Cerebellar cortex (tissue), 1 donor: ENCODE measurements around the gene UQCC3.
"Not testable (repeated sequence)": the region's sequence is repeated elsewhere in the genome, so short reads cannot be mapped to it uniquely, and the experiment has no call there.

Source experiments
- DNase-seq: peaks from one replicate; pipeline ENCODE4 v3.0.0-alpha.2; 2015; ENCODE audit warnings: low spot score

UQCC3 gene

DNA sequence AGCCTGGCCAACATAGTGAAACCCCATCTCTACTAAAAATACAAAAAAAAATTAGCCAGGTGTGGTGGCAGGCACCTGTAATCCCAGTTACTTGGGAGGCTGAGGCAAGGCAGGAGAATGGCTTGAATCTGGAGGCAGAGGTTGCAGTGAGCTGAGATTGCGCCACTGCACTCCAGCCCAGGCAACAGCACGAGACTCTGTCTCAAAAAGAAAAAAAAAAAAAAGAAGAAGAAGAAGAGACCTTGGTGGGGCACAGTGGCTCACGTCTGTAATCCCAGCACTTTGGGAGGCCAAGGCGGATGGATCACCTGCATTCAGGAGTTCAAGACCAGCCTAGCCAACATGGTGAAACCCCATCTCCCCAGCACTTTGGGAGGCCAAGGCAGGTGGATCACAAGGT, 32.4 kb downstream of the UQCC3 start:
- not testable (repeated sequence) for DNase-seq

DNA sequence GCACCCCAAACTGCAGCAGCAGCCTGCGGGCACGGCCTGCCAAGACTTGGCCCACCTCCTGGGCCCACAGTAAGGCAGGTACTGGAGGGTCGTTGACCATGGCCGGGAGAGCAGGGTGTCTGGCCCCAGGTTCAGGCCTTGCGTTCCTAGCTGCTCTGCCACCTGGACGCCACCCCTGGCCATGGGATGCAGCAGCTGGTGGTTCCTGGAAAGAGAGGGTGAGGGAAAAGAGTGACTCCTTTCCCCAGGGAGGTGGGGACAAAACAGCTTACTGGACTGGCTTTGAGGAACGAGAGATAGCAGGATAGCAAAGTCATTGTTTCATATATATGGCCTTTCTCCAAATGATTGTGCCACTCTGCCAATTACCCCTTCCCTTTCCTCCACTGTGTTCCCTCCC, 33.9 kb downstream of the UQCC3 start:
- DNase-seq, result no peak

DNA sequence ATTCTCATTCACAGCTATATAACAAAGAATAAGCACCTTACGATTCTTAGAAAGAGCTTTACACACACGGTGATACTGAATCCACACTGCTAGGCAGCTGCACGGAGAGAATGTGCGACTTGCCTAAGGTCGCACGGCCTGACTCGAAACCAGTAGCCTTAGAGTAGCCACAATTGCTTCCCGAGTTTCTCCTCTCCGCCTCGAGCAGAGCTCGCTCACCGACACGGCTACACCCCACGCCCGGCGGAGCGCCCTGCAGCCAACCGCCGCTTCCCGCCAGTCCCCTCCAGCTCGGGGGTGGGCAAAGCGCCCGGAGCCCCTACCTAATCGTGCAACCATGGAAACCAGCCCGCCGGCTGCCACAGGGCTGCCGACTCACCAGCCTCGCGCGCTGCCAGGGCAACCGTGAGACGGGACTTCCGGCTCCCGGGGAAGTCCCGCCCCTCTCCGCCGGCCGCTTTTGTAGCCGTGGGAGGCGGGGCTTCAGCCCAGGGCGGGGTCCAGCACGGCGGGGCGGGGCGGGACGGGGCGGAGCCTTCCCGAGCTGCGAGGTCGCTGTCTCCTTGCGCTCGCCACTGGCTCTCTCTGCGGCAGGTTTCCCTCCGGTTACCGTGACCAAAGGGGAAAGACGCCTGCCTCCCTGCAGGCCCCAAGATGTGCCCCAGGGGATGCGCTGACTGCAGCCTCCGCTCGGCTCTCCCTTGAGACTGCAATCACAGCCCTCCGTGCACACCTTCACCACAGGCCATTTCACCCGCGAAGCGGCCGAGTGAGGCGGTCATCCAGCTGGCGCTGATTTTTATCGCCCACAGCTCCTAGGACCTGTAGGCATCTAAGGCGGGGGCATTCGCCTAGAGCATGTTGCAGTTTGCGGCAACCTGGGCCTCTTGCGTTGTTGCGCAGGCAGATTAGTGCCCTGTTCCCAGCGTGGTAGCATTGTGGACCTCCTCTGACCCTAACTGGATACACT, 34.7 kb downstream of the UQCC3 start:
- DNase-seq, result peak; percentile 92

DNA sequence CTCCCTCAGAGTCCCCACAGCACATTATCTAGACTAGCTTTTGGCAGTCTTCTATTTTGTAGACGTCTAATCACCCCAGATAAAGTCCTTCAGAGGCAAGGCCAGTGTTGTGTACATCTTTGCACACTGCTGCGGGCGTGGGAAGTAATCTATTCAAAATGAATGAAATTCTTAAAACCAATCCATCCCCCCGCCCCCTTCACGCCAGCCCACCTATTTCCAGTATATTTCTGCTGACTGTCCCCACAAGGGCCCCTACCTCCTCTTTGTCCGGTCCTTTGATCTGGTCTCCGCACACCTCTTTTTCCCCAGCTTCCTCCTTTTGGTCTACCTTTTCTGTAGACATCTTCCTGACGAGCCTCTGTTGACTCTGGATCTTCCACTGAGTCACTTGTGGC, 35.4 kb downstream of the UQCC3 start:
- DNase-seq, result no peak

DNA sequence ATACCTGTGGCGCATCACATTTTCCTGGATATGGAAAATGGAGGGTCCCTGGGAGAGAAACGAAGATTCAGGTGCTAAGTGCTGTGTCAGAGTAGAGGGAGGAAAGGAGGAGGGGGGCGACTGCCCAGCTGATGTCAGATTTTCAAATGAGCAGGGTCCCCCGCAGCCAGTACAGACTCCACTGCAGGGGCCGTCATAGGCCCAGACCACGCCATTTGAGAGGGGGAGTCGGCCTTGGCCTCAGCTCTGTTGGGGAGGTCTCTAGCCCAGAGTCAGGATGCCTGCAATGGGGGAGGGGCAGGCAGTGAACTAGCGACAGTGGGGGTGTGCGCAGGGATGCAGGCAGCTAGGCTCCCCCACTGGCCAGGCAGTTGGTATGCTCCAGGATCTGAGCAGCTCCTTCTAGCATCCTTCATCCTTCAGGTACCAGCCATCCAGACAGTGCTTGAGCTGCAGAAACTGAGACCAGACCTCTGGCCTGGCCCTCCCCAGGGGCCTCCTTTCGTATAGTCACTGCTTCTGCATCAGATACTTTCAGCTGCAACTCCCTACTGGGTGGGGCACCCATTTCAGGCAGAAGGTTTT, 35.9 kb downstream of the UQCC3 start, which contains the start of the genes BSCL2 and GNG3:
Gene BSCL2, minus strand, starts transcription at position 148 of the 585 bp plus-strand sequence. CDS start 229 bp downstream, outside the sequence.
Gene GNG3, plus strand, starts transcription at position 400 of the 585 bp plus-strand sequence. CDS start 620 bp downstream, outside the sequence.
- peak; percentile 99 for DNase-seq

DNA sequence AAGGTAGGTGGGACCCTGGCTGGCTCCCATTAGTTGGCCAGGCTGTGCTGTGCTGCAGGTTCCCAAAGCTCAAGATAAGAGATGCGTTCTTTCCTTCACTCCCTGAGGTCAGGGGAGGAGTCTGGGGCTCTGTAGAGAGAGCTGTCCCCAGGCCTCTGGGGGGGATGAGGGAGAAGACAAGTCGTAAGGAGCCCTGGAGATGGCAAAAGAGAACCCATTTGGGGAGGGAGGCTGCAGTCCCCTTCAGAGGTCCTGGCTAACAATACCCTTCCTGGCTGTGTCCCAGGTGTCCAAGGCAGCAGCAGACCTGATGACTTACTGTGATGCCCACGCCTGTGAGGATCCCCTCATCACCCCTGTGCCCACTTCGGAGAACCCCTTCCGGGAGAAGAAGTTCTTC, 36.9 kb downstream of the UQCC3 start:
- DNase-seq, result no peak

DNA sequence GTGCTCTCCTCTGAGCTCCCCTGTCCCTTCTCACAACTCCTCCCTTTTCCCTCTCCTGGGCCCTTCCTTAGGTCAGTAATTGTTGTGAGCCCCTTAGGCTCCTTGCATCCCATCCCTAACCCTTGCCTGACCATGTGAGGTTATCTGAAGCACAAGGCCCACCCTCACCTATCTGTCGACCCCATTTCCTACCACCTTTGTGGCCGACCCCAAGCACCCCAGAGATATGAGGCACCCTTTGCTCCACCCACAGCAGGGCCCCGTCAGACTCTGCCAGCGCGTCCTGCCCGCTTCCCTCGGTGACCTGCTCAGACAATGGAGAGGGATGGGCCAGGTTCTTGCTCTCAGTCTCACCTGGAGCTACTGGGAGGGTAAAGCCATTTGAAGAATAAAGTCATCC, 37.3 kb downstream of the UQCC3 start:
- DNase-seq, result no peak

DNA sequence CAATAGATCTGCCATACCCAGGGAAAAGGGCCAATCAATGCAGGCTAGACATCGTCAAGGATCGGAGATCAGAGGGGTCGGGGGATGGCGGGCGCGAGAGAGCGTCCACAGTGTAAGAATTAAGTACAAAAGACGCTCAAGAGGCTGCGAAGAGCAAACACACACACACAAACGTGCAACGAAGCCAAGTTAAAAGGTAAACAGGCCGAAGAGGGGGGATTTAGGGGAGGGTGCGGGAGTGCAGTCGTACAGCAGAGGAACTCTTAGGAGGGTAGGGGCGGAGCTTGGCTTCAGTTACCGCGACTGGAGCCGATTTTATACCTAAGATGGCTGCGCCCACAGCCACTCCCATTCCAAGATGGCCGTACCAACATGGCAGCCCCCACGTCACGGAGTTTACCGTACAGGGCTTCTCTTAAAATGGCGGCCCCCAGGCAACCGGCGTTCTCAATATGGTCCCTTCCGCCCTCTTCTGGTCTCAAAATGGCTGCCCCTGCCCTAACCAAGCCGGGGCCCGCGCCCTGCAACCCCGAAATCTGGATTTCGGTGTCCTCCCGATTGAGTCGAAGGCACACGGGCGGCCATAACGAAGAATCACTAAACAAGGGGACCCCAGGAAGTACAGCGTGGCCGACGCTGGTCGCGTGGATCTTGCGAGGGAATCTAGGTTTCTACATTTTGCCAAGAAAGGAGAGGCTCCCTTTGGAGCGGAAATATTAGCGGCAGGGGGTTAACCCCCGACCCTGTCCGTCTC, 38.0 kb downstream of the UQCC3 start:
- DNase-seq, result peak; percentile 99

DNA sequence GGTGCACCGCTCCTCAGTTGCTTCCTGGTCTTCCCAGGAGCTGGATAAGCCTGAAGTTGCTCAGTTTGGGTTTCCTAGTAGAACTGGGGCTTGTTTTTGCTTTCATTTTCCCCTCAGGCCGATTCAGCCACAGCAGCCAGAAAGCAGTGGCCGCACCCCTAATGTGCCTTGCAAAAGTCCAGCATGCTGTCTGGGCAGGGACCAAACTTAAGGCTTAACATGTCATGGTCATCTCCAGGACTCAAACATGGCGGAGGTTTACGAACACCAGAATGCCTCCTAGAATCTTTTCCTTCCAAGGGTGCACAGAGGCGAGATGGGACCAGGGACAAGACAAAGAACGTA, 38.5 kb downstream of the UQCC3 start:
- peak; percentile 55 for DNase-seq

DNA sequence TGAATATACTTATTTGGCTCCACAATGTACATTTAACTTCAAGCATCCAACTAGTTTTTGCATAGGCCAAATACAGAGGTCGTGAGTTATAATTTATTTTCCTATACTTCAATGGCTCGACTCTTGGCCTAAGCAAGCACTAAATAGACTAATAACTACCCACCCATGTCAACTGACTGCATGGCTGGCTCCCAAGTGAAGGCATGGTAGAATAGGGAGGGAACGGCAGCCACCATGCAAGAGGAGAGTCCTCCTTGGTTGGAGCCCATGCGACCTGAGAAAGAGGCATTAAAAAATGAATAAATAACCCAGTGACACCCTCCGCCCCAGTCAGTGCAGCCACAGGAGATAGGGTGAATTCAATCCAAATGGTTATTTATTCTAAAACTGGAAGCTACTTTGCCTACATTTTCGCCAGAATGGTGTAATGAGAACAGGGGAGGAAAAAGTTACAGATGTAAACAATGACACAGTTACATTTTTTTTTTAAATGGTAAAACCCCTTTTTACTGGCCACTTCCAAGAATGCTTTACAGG, 40.9 kb downstream of the UQCC3 start:
- no peak for DNase-seq

DNA sequence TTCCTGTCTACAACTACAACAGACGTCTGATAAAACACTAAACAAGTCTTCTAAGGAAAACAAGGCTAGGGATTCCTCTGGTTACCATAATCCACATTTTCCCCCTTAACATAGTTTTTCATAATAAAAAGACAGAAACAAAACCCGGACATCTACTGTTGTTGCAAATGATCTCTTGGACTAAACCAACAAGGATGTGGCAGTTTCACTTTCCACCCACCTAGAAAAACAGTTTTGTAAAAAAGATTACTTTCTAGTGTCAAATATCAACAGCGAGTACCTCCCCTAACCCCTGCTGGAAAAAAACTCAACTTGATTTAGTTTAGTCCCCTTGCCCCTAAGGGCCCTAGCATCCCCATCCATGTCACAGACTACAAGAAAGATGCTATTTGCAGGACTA, 41.4 kb downstream of the UQCC3 start:
- no peak for DNase-seq

DNA sequence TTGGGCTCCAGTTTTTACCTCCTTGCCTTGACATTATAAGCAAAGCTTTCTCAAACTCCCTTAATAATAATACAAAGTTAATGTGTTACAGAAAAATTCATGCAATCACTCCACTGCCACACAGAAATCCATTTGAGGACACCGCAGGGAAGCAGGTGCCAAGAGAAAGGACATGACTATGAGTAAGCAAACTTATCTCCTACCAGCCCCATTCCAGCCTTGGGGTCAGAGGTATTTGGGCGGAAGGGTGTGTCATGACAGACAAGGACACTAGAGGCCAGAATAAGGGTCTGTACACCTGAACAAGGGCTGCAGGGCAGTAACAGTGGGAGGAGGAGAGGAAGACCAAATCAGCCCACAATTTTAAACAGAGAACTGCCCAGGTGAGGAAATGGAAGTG, 41.9 kb downstream of the UQCC3 start:
- no peak for DNase-seq

DNA sequence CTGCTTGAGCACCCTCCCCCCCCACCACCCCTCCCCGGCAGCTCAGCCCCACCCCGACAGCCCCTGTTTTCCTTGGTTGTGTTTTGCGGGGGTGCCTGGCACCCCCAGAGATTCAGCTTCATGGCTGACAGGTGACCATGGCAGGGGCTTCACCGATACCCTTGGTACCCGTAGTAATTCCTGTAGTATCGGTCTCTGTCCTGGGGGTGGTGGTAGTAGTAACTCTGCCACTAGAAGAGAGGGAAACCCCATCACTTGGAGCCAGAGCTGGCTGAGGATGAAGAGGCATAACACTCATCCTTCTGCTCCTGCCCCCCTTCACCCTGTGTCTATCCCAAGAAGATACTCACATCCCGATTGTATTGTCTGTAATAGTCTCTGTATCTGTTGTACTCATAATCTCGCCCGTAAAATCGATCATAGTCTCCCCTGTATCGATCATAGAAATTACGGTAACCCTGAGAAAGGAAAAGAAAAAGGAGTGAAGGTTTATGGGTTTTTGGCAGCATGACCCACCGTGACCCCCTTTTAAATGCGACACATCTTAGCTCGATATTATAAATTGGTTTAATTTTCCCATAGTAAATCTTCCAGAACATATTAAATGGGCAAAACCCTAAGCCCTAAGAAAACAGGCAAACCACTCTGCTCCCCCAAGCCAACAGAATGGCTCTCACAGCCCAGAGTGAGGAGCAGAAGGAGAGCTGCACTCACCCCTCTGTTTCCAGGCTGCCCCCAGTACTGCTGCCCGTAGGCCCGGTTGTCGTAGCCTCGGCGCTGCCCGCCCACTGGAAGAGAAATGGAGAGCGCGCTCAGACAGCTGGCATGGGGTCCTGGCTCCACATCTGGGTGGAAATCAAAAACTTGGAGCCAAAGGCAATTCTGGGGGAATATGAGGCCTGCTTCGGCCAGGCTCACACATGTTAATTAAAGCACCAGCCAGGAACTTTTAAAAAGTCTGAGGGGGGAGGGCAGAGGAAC, 44.0 kb downstream of the UQCC3 start:
- no peak for DNase-seq

DNA sequence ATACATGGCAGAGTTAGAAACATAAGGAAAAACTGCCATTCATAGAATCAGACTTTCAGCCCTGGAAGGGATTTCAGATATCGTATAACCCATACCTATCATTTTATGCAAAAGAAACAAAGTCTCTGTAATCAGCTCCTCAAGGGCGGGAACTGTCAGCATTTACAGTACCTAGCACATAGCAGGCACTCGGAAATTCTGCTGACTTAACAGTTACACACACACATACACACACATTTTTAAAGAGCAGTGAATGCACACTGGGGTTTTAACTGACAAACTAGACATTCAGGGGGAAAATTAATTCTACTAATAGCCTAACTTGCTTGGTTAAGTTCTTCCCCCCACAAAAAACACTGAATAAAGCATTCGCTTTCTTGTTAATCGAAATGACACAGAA, 44.7 kb downstream of the UQCC3 start:
- DNase-seq, result no peak

DNA sequence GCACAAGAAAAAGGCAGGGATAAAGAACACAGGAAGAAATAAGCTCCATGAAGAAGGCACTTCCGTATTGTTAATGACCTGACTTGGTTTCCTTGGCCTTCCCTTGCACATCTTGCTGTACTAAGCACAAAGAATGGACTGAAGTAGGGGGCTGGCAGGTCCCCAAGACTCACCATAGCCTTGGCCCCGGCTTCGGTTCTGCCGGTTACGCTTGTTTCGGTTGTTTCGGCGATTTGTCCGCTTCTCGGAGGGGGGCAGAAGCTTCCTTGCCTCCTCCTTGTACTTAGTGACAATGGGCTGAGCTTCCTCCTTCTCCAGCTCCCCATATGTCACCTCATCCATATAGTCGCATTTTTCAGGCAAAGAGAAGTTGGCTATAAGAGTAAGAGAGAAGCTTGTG, 45.3 kb downstream of the UQCC3 start:
- DNase-seq, result no peak

DNA sequence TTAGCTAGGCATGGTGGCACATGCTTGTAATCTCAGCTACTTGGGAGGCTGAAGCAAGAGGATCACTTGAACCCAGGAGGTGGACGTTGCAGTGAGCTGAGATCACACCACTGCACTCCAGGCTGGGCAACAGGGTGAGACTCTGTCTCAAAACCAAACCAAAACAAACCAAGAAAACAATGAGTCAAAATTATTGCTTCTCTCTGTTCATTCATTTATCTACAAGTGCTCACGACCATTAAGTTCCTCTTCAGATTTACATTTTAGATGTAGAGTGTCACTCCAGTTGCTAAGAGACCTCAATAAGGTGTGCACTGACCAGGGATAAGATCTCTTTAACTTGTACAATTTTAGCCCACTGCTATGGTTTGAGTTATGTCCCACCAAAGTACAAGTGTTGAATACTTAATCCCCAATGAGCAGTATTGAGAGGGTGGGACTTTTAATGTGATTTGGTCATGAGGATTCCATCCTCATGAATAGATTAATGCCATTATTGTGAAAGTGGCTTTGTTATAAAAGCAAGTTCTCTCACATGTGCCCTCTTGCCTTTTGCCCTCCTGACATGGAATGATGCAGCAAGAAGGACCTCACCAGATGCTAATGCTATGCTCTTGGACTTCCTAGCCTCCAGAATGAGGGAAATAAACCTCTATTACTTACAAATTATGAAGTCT, 48.0 kb downstream of the UQCC3 start:
- DNase-seq, result no peak

DNA sequence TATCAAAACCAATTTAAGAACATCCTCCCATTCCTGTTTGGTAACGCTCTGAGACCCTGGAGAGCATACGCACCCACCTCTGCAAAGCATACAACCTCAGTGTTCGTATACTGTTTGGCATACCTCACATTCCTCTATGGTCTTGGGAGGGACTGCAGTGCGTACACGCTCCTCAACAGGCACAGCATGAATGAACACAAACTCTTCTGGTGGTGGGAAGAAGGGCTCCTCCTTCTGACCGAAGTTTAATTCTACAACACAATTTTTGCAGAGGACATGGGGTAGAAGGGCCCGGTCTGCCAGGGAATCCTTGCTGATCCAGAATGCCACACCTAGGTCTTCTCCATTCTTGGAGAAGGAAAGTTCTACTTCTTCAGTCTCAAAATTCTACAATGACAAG, 50.5 kb downstream of the UQCC3 start:
- peak; percentile 55 for DNase-seq
